ENCODE measurements around the gene TNIK.
A peak's percentile ranks its signal among the peaks of the same experiment; 100 is the strongest.

Gene TNIK

DNA sequence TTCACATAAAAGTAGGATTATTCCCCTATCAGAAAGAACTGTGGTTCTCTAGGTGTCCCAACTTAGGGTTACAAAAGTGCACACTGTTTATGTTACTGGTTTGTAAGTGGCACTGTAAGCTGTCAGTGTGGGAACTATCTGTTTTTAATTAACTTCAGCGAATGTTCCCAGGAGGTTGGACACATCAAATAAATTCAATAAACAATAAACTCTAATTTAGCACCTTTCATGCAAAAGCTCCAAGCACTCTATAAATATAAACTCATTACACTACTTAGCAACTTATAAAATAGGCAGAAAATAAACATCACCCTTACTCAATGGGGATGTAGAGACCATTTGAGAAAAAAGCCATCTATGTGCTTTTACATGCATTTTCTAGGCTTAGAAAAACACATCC lies 265.2 kb downstream of the TNIK start:
- TF ChIP-seq, protein P1, sequence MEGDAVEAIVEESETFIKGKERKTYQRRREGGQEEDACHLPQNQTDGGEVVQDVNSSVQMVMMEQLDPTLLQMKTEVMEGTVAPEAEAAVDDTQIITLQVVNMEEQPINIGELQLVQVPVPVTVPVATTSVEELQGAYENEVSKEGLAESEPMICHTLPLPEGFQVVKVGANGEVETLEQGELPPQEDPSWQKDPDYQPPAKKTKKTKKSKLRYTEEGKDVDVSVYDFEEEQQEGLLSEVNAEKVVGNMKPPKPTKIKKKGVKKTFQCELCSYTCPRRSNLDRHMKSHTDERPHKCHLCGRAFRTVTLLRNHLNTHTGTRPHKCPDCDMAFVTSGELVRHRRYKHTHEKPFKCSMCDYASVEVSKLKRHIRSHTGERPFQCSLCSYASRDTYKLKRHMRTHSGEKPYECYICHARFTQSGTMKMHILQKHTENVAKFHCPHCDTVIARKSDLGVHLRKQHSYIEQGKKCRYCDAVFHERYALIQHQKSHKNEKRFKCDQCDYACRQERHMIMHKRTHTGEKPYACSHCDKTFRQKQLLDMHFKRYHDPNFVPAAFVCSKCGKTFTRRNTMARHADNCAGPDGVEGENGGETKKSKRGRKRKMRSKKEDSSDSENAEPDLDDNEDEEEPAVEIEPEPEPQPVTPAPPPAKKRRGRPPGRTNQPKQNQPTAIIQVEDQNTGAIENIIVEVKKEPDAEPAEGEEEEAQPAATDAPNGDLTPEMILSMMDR (conservative IDR thresholded peaks at IDR 0.05; ENCODE audit: low read length) = no peak
- H3K4me3 ChIP-seq (ENCODE audit: low read length) = no peak overlapping the region
- peak; percentile 19 for DNase-seq (ENCODE audit: low read depth)

DNA sequence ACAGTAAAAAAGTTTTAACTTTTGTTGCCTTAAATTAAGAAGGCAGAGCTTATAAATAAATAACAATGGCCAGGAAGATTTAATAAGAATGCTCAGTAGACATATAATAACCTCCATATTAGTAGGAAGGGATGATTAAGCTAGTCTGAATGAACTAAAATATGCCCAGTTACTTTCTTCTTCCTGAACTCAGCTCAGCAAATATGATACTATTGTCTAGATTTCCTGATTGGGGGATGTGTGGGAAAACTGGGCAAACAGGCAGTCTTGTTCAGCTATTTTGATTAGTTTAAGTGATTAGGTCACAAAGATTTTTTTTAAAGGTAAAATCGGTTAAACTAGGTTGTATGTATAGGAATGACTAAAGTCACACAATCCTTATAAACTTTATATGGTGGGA lies 266.5 kb downstream of the TNIK start:
- no peak for DNase-seq (ENCODE audit: low read depth)
- no peak overlapping the region for H3K4me3 ChIP-seq (ENCODE audit: low read length)
- TF ChIP-seq, protein P1 (conservative IDR thresholded peaks at IDR 0.05; ENCODE audit: low read length) = no peak

DNA sequence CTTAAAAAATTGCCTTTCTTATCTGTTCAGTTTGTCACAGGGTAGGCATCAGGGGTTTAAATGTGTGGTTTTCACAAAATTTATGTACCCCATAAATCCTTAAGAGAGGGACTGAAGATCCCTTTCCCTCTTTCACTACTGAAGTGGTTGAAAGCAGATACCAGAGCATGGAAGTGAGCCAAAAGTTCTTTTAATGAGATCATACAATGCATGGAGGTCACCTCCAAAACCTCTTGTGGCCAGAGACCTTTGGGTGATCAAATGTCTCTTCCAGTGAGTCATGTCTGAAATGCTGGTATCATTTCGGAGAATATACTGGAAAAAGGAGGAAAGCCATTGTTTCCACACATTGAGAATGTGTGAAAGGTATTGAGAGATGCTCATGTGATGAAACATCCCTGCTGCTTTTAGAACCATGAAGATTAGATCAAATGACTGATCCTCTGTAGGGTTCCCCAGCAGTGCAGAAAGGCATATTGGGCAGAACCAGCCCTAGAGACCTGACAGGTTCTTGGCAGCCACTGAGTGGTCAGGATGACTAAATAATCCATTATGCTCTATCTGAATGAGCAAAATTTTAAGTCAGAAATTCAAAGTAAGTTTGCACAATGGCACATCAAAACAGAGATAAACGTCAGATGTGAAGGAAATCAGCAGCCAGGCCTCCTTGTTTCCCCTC lies 267.9 kb downstream of the TNIK start:
- DNase-seq (ENCODE audit: low read depth) = peak; percentile 74
- TF ChIP-seq, protein P1 (conservative IDR thresholded peaks at IDR 0.05; ENCODE audit: low read length) = no peak
- no peak overlapping the region for H3K4me3 ChIP-seq (ENCODE audit: low read length)

DNA sequence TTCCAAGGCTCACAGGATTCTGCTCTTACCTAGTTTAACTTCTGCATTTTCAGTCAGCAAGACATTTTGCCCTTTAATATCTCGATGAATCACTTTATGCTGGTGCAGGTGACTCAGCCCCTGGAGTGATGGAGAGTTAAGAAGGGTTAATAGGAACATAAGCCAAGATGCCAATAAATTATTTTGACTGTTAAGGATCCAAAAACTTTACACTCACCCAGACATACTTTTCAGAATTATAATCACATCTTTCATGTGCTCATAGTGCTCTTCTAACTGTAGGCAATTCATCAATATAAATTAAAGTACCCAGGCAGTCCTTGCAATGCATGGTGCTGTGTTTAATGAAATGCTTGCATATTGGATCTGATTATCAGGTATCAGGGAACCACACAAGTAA lies 269.5 kb downstream of the TNIK start:
- TF ChIP-seq, protein P1 (conservative IDR thresholded peaks at IDR 0.05; ENCODE audit: low read length) = no peak
- no peak for DNase-seq (ENCODE audit: low read depth)
- no peak overlapping the region for H3K4me3 ChIP-seq (ENCODE audit: low read length)

DNA sequence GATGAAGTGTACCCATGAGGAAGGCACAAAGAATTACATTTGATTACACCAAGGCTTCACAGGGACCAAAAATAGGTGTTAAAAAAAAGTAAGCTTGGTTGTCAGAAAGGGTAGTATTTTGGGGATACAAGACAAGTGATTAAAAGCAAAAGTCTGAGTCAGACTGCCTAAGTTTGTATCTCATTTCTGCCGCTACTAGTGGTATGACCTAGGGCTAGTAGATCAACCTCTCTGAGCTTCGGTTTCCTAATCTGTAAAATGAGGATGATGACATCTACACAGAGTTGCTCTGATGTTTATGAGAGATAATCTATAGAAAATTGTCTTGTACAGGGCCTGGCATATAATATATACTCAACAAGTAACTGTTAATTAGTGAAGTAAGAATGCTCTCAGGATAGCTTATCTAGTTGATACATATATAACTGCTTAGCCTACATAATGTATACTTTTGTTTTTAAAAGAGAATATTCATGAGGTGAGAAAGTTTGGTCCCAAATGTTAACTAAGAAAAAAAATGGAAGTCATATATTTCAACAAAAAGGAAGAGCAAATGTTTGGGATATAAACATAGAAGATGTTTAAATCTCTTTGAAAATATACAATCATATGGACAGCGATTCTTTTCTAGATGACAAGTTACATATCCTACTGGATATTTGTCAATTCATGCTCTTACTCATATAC lies 270.7 kb downstream of the TNIK start:
- no peak for DNase-seq (ENCODE audit: low read depth)
- no peak overlapping the region for H3K4me3 ChIP-seq (ENCODE audit: low read length)
- TF ChIP-seq, protein P1 (conservative IDR thresholded peaks at IDR 0.05; ENCODE audit: low read length) = no peak

DNA sequence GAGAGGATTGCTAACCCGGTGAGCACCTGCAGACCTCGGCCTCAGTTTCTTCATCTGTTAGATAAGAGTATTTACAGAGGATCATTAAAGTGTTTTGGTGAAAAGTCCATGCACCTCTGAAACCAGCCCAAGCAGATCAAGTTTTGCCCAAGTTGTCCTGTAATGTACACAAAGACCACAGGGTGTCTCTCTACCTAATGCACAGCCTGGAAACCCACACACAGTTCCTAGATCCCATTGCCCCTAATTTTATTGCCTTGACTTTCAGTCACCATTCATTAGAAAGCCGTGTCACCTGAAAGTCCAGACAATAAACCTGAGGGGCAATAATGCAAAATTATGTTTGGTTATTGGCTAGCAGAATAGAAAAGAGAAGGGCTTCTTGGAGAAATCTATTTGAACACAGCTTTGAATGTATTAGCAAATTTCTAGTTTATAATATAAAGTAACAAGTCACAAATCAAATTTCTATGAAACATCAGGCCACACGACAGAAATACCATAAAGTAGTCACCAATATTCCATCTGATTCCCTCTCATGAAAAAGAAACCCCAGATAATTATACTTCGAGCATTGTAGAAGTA lies 272.4 kb downstream of the TNIK start:
- H3K4me3 ChIP-seq (ENCODE audit: low read length) = no peak overlapping the region
- TF ChIP-seq, protein P1 (conservative IDR thresholded peaks at IDR 0.05; ENCODE audit: low read length) = peak; percentile 72
- peak; percentile 43 for DNase-seq (ENCODE audit: low read depth)
